Endothelial cell of umbilical vein (primary cell): ENCODE results near the gene MAML2. TPM values are rescaled to one million over a fixed set of nuclear protein-coding genes. Genes with fewer than 3 reads are reported as not detected.

Experiments used
- BruUV-seq: library from RNA; stranded (reverse); fragments of 400-500 nt; replicated peaks from 2 replicates; lab custom pipeline; 2021; lab: Mats Ljungman, UMichigan
- CTCF ChIA-PET: fragments of 300-600, 350-600 bp; sonication (Branson Sonifier 250); formaldehyde crosslinking; loops from one replicate; lab custom pipeline; 2021; ENCODE audit warnings: antibody characterized with exemption, inconsistent platforms; lab: Charles Lee
- POLR2A ChIA-PET: fragments of 300-600, 350-600 bp; sonication (Branson Sonifier 250); formaldehyde crosslinking; loops from one replicate; lab custom pipeline; 2021; ENCODE audit warnings: antibody characterized with exemption, inconsistent platforms; lab: Charles Lee
- DNase-seq: peaks from one replicate; pipeline ENCODE4 v3.0.0-alpha.2; 2011; ENCODE audit warnings: low read depth, low spot score
- FAIRE-seq: peaks from 2 replicates; lab custom pipeline; 2011; peaks lifted over from hg19 to GRCh38; lab: Jason Lieb, UNC
- H2AFZ ChIP-seq: 2 replicates; pipeline ENCODE4 v1.6.0; 2012; ENCODE audit warnings: low read depth, low read length, control low read depth, inconsistent platforms
- H3K27ac ChIP-seq: 2 replicates; pipeline ENCODE4 v1.5.1; 2011; ENCODE audit warnings: low read depth, mild to moderate bottlenecking, control low read depth, low read length, moderate library complexity; ENCODE audit not compliant: insufficient read depth
- H3K27me3 ChIP-seq, 2 experiments: 2 replicates each; pipeline versions ENCODE4 v1.6.0 to v1.6.1; 2011; ENCODE audit warnings: low read length in 2 of 2, mixed read lengths in 1 of 2; ENCODE audit not compliant: control insufficient read depth in 2 of 2, insufficient read depth in 2 of 2
- H3K36me3 ChIP-seq, 2 experiments: 2 replicates in 1 of 2; 3 replicates in 1 of 2; pipeline ENCODE4 v1.5.1; 2011; ENCODE audit warnings: low read length in 2 of 2, mild to moderate bottlenecking in 1 of 2, moderate library complexity in 1 of 2; ENCODE audit not compliant: control insufficient read depth in 2 of 2, insufficient read depth in 2 of 2; ENCODE audit errors: extremely low read depth in 1 of 2
- H3K4me1 ChIP-seq: 3 replicates; pipeline ENCODE4 v1.5.1; 2011; ENCODE audit warnings: mild to moderate bottlenecking, low read length; ENCODE audit not compliant: control insufficient read depth, insufficient read depth; ENCODE audit errors: extremely low read depth
- H3K4me2 ChIP-seq: 2 replicates; pipeline ENCODE4 v1.6.1; 2011; ENCODE audit warnings: low read length, control low read depth, mixed read lengths; ENCODE audit not compliant: insufficient read depth
- H3K4me3 ChIP-seq, 3 experiments: fragments of 200-600 bp in 1 of 3; sonication (generic), shearing (Covaris generic) in 1 of 3; replicated peaks in 1 of 3; 2 replicates each; pipeline ENCODE4 v1.5.1; 2011 to 2016; ENCODE audit warnings: control low read depth in 3 of 3, low read length in 3 of 3, mild to moderate bottlenecking in 2 of 3, inconsistent platforms in 1 of 3, low read depth in 1 of 3, moderate library complexity in 1 of 3; ENCODE audit not compliant: insufficient read depth in 1 of 3
- H3K79me2 ChIP-seq: 2 replicates; pipeline ENCODE4 v1.6.0; 2012; ENCODE audit warnings: low read length, inconsistent platforms; ENCODE audit not compliant: control insufficient read depth, insufficient read depth
- H3K9ac ChIP-seq: replicated peaks from 2 replicates; pipeline ENCODE3; 2011; ENCODE audit warnings: low read length, control low read depth; ENCODE audit not compliant: insufficient read depth; ENCODE audit errors: extremely low read depth
- H3K9me1 ChIP-seq: replicated peaks from 3 replicates; pipeline ENCODE4 v1.6.0; 2011; ENCODE audit warnings: mild to moderate bottlenecking, low read length; ENCODE audit not compliant: control insufficient read depth, insufficient read depth; ENCODE audit errors: extremely low read depth
- H3K9me3 ChIP-seq: replicated peaks from 2 replicates; pipeline ENCODE4 v1.5.1; 2012; ENCODE audit warnings: low read length, inconsistent platforms; ENCODE audit not compliant: control insufficient read depth, insufficient read depth
- H4K20me1 ChIP-seq: replicated peaks from 2 replicates; pipeline ENCODE3; 2011; ENCODE audit warnings: mild to moderate bottlenecking, low read length; ENCODE audit not compliant: control insufficient read depth, insufficient read depth; ENCODE audit errors: extremely low read depth
- EZH2 ChIP-seq: IDR thresholded peaks from 2 replicates; pipeline ENCODE4 v1.6.1; 2012; ENCODE audit warnings: borderline replicate concordance, low read depth, mild to moderate bottlenecking, moderate library complexity, low read length, inconsistent platforms; ENCODE audit not compliant: severe bottlenecking
- FOS ChIP-seq: IDR thresholded peaks from 2 replicates; pipeline ENCODE4 v1.6.1; 2011; ENCODE audit warnings: mild to moderate bottlenecking, low read length, moderate library complexity, borderline replicate concordance; ENCODE audit not compliant: insufficient read depth
- GATA2 ChIP-seq: IDR thresholded peaks from 2 replicates; pipeline ENCODE4 v1.7.0; 2011; ENCODE audit warnings: low read depth, mild to moderate bottlenecking, moderate library complexity, mixed read lengths, low read length; ENCODE audit not compliant: insufficient read length, insufficient read depth
- JUN ChIP-seq: IDR thresholded peaks from 2 replicates; pipeline ENCODE4 v1.6.1; 2011; ENCODE audit warnings: borderline replicate concordance, low read depth; ENCODE audit not compliant: insufficient read length, insufficient read depth
- MAX ChIP-seq: IDR thresholded peaks from 2 replicates; pipeline ENCODE4 v1.6.1; 2011; ENCODE audit not compliant: insufficient read depth, insufficient read length
- MYC ChIP-seq: IDR thresholded peaks from one replicate; pipeline ENCODE4 v1.6.1; 2011; ENCODE audit warnings: mild to moderate bottlenecking, low read depth, low read length
- POLR2A ChIP-seq: IDR thresholded peaks from 2 replicates; pipeline ENCODE4 v1.6.1; 2012; ENCODE audit warnings: low read depth, mild to moderate bottlenecking, control low read depth, low read length
- POLR2AphosphoS5 ChIP-seq: IDR thresholded peaks from 2 replicates; pipeline ENCODE4 v1.6.1; 2012; ENCODE audit warnings: low read depth, mild to moderate bottlenecking, control low read depth, low read length, moderate library complexity; ENCODE audit not compliant: insufficient read depth
- dilution Hi-C: fragments of 300-500 bp; cut with MboI; formaldehyde crosslinking; loops from one replicate; pipeline ENCODE4 v1.15.0; 2019; ENCODE audit warnings: low sequenced_read_pairs; ENCODE audit not compliant: extremely low pct_ligation_motif_present
- intact Hi-C: fragments of 100-400 bp; cut with micrococcal nuclease; formaldehyde crosslinking; loops from one replicate; pipeline ENCODE4 v1.10.0; 2022
- polyA plus RNA-seq, 4 experiments: library from polyadenylated mRNA; depleted of rRNA in 3 of 4; stranded (reverse) in 3 of 4; unstranded in 1 of 4; fragments of >200 nt; gene quantifications; 2 replicates each; pipeline versions ENCODE4 v1.2.1 to v1.2.3, GENCODE V29; 2011 to 2012; ENCODE audit warnings: missing spikeins in 1 of 4
- total RNA-seq: library from RNA; stranded (reverse); gene quantifications from 2 replicates; pipeline ENCODE4 v1.2.3, GENCODE V29; 2021

MAML2 gene
- total and polyA plus RNA-seq, 2 donors (not counting 3 experiments of a cell fraction or from before 2014, with no cell fraction given) = 12.4 to 16.8 TPM

GRCh38 chr11:96056576-96056975 lies 286.4 kb downstream of the MAML2 start:
- Histone ChIP-seq H3K4me1 (peaks cover 16% of the 10 kb centered on the region), H3K4me3 (no peak overlapping the region), H3K9me3 (no peaks in the 10 kb centered on the region), H3K79me2 (no peaks in the 10 kb centered on the region), H2AFZ (no peak overlapping the region), H4K20me1 (no peaks in the 10 kb centered on the region), H3K36me3 (no peaks in the 10 kb centered on the region), H3K27ac (no peak overlapping the region), H3K27me3 (no peaks in the 10 kb centered on the region), H3K9ac (no peak overlapping the region), H3K9me1 (no peaks in the 10 kb centered on the region), H3K4me2 (no peak overlapping the region)
- no TSS peak for BruUV-seq
- dilution Hi-C loops (no loop called here), intact Hi-C loops (loop anchor here (1.0 kb wide), 1 partner anchor 172 kb away; no protein-coding TSS in a partner anchor)
- DNase-seq (no peak), FAIRE-seq (no peak)
- TF ChIP-seq MYC = no peak
- no peak for TF ChIP-seq MAX
- TF ChIP-seq JUN = no peak
- TF ChIP-seq POLR2AphosphoS5 = no peak
- ChIA-PET CTCF (interaction anchor here (0.6 to 7.2 kb wide), 19 partner anchors 9 to 337 kb away, joined by 3 to 215 read pairs (median 13); partner anchors contain the start of genes CCDC82, JRKL and MAML2), POLR2A (interaction anchor here (0.6 to 1.0 kb wide), 3 partner anchors 12 to 302 kb away, joined by 3 to 6 read pairs (median 3); no protein-coding TSS in a partner anchor)

- DNase-seq (no peak), FAIRE-seq (peak; percentile 24)
- Histone ChIP-seq H3K4me3 (no peak overlapping the region), H3K9me3 (no peaks in the 10 kb centered on the region), H3K9me1 (no peaks in the 10 kb centered on the region), H3K36me3 (no peaks in the 10 kb centered on the region), H3K4me2 (no peak overlapping the region), H3K27me3 (no peaks in the 10 kb centered on the region), H4K20me1 (no peaks in the 10 kb centered on the region), H3K27ac (no peak overlapping the region), H3K9ac (no peak overlapping the region), H3K4me1 (peaks cover 14% of the 10 kb centered on the region), H3K79me2 (no peaks in the 10 kb centered on the region), H2AFZ (no peak overlapping the region)
- POLR2A ChIA-PET = interaction anchor here (0.6 to 1.3 kb wide), 7 partner anchors 13 to 303 kb away, joined by 3 to 6 read pairs (median 4); partner anchors contain the start of gene MAML2
- CTCF ChIA-PET = interaction anchor here (0.6 to 7.2 kb wide), 52 partner anchors 8 to 370 kb away, joined by 3 to 215 read pairs (median 5); partner anchors contain the start of genes CCDC82, JRKL and MAML2
- intact Hi-C loops = loop anchor here (1.0 to 2.0 kb wide), 8 partner anchors 57 to 337 kb away; partner anchors contain the start of gene MAML2
- BruUV-seq = no TSS peak
- dilution Hi-C loops = no loop called here
- TF ChIP-seq GATA2 (no peak), FOS (peak; percentile 67), POLR2A (no peak), EZH2 (no peak), JUN (no peak)
These were observed 287.1 kb downstream of the MAML2 start for GRCh38 chr11:96055706-96056387.
